GM12878 (cell line): ENCODE measurements around the gene ATRN.

Source experiments
- CHD2 ChIP-seq: IDR thresholded peaks from 2 replicates; pipeline ENCODE4 v1.6.1; 2011; ENCODE audit warnings: low read depth, low read length, improper control_type of control experiment, borderline replicate concordance
- FOXK2 ChIP-seq: fragments of 450-650 bp; IDR thresholded peaks from 2 replicates; pipeline ENCODE4 v1.6.1; 2017; ENCODE audit warnings: mild to moderate bottlenecking, moderate library complexity
- HDAC6 ChIP-seq: fragments of 200-600 bp; sonication (generic); IDR thresholded peaks from one replicate; pipeline ENCODE4 v1.8.0; 2017; ENCODE audit warnings: antibody characterized with exemption; ENCODE audit not compliant: unreplicated experiment
- KDM1A ChIP-seq: fragments of 200-600 bp; sonication (generic); IDR thresholded peaks from 2 replicates; pipeline ENCODE4 v1.6.1; 2016; ENCODE audit warnings: borderline replicate concordance
- MXI1 ChIP-seq: fragments of 150-350 bp; IDR thresholded peaks from 2 replicates; pipeline ENCODE4 v1.6.1; 2011; ENCODE audit warnings: low read depth, mild to moderate bottlenecking, inconsistent platforms, low read length, improper control_type of control experiment
- POLR2AphosphoS2 ChIP-seq: IDR thresholded peaks from 2 replicates; pipeline ENCODE4 v1.6.1; 2011; ENCODE audit warnings: low read depth, mild to moderate bottlenecking, low read length, improper control_type of control experiment, moderate library complexity
- RFX5 ChIP-seq: IDR thresholded peaks from 2 replicates; pipeline ENCODE4 v1.6.1; 2011; ENCODE audit warnings: low read depth, low read length, improper control_type of control experiment
- SIX5 ChIP-seq: IDR thresholded peaks from 2 replicates; pipeline ENCODE4 v1.6.1; 2011; ENCODE audit warnings: mild to moderate bottlenecking, low read depth, low read length, moderate library complexity; ENCODE audit not compliant: severe bottlenecking
- SREBF2 ChIP-seq: IDR thresholded peaks from 2 replicates; pipeline ENCODE4 v1.6.1; 2012; ENCODE audit warnings: mild to moderate bottlenecking, low read length
- TF ChIP-seq, protein P1 (sequence below), 3 experiments: IDR thresholded peaks in 2 of 3; conservative IDR thresholded peaks in 1 of 3; 2 replicates each; pipeline ENCODE4 v1.5.1; 2011; ENCODE audit warnings: low read depth in 3 of 3, low read length in 3 of 3, mild to moderate bottlenecking in 3 of 3, control low read depth in 2 of 3, moderate library complexity in 2 of 3, inconsistent platforms in 1 of 3, mixed read lengths in 1 of 3; ENCODE audit not compliant: control insufficient read depth in 2 of 3, insufficient read depth in 1 of 3; ENCODE audit errors: extremely low read depth in 1 of 3
- TF ChIP-seq, protein P2 (sequence below): IDR thresholded peaks from 2 replicates; pipeline ENCODE4 v1.6.1; 2012; ENCODE audit warnings: mild to moderate bottlenecking, low read depth, low read length
- TF ChIP-seq, protein P3 (sequence below): fragments of 450-650 bp; IDR thresholded peaks from 2 replicates; pipeline ENCODE4 v1.6.1; 2017; ENCODE audit warnings: mild to moderate bottlenecking, low read depth, inconsistent platforms; ENCODE audit not compliant: poor library complexity, severe bottlenecking

DNA sequence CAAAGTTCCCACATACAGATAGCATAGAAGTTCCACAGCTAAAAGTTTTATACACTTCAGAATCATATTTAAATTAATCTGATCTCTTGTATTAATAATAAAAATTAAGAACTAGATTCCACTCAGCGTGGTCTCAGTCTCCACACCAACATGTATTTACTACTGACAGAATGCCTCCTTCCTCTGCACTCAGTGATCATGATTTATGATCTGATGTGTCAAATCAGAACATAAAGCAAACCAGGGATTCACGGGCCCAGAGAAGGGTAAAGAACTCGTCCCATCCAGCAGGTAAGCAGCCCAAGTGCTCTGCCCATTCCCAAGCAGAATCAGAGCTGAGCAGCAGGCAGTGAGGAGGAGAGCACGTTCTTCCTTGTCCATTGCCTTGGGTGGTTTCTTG lies 14.2 kb upstream of the ATRN start:
- TF ChIP-seq SREBF2 (no peak), CHD2 (no peak), FOXK2 (no peak), MXI1 (no peak), POLR2AphosphoS2 (no peak), RFX5 (no peak), KDM1A (no peak), HDAC6 (no peak), SIX5 (no peak)
- TF ChIP-seq, protein P1, sequence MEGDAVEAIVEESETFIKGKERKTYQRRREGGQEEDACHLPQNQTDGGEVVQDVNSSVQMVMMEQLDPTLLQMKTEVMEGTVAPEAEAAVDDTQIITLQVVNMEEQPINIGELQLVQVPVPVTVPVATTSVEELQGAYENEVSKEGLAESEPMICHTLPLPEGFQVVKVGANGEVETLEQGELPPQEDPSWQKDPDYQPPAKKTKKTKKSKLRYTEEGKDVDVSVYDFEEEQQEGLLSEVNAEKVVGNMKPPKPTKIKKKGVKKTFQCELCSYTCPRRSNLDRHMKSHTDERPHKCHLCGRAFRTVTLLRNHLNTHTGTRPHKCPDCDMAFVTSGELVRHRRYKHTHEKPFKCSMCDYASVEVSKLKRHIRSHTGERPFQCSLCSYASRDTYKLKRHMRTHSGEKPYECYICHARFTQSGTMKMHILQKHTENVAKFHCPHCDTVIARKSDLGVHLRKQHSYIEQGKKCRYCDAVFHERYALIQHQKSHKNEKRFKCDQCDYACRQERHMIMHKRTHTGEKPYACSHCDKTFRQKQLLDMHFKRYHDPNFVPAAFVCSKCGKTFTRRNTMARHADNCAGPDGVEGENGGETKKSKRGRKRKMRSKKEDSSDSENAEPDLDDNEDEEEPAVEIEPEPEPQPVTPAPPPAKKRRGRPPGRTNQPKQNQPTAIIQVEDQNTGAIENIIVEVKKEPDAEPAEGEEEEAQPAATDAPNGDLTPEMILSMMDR (IDR thresholded peaks at IDR 0.05 in 2 of 3, conservative IDR thresholded peaks at IDR 0.05 in 1 of 3; ENCODE audit: control insufficient read depth in 2 of 3, extremely low read depth in 1 of 3, insufficient read depth in 1 of 3, low read depth in 3 of 3, low read length in 3 of 3), result no peak
- TF ChIP-seq, protein P2, sequence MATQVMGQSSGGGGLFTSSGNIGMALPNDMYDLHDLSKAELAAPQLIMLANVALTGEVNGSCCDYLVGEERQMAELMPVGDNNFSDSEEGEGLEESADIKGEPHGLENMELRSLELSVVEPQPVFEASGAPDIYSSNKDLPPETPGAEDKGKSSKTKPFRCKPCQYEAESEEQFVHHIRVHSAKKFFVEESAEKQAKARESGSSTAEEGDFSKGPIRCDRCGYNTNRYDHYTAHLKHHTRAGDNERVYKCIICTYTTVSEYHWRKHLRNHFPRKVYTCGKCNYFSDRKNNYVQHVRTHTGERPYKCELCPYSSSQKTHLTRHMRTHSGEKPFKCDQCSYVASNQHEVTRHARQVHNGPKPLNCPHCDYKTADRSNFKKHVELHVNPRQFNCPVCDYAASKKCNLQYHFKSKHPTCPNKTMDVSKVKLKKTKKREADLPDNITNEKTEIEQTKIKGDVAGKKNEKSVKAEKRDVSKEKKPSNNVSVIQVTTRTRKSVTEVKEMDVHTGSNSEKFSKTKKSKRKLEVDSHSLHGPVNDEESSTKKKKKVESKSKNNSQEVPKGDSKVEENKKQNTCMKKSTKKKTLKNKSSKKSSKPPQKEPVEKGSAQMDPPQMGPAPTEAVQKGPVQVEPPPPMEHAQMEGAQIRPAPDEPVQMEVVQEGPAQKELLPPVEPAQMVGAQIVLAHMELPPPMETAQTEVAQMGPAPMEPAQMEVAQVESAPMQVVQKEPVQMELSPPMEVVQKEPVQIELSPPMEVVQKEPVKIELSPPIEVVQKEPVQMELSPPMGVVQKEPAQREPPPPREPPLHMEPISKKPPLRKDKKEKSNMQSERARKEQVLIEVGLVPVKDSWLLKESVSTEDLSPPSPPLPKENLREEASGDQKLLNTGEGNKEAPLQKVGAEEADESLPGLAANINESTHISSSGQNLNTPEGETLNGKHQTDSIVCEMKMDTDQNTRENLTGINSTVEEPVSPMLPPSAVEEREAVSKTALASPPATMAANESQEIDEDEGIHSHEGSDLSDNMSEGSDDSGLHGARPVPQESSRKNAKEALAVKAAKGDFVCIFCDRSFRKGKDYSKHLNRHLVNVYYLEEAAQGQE, result no peak
- TF ChIP-seq, protein P3, sequence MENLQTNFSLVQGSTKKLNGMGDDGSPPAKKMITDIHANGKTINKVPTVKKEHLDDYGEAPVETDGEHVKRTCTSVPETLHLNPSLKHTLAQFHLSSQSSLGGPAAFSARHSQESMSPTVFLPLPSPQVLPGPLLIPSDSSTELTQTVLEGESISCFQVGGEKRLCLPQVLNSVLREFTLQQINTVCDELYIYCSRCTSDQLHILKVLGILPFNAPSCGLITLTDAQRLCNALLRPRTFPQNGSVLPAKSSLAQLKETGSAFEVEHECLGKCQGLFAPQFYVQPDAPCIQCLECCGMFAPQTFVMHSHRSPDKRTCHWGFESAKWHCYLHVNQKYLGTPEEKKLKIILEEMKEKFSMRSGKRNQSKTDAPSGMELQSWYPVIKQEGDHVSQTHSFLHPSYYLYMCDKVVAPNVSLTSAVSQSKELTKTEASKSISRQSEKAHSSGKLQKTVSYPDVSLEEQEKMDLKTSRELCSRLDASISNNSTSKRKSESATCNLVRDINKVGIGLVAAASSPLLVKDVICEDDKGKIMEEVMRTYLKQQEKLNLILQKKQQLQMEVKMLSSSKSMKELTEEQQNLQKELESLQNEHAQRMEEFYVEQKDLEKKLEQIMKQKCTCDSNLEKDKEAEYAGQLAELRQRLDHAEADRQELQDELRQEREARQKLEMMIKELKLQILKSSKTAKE, result no peak
